GM13977 (cell line): ENCODE measurements around the gene EXOC2.
A peak's percentile ranks its signal among the peaks of the same experiment; 100 is the strongest.

Source experiments
- DNase-seq: peaks from one replicate; pipeline ENCODE4 v3.0.0; 2012; ENCODE audit warnings: low spot score
- in situ Hi-C: fragments of 300-500 bp; cut with MboI; formaldehyde crosslinking; loops from one replicate; pipeline ENCODE4 v1.12.0; 2022; ENCODE audit warnings: low sequenced_read_pairs, low pct_unique_long_range_greater_than_20kb, mixed read lengths, inconsistent platforms; ENCODE audit not compliant: unreplicated experiment
- TF ChIP-seq, protein P1 (sequence below): IDR thresholded peaks from 2 replicates; pipeline ENCODE4 v1.5.1; 2012; ENCODE audit warnings: mild to moderate bottlenecking, control low read depth; ENCODE audit not compliant: insufficient read depth; ENCODE audit errors: extremely low read depth, missing control alignments

EXOC2 gene

DNA sequence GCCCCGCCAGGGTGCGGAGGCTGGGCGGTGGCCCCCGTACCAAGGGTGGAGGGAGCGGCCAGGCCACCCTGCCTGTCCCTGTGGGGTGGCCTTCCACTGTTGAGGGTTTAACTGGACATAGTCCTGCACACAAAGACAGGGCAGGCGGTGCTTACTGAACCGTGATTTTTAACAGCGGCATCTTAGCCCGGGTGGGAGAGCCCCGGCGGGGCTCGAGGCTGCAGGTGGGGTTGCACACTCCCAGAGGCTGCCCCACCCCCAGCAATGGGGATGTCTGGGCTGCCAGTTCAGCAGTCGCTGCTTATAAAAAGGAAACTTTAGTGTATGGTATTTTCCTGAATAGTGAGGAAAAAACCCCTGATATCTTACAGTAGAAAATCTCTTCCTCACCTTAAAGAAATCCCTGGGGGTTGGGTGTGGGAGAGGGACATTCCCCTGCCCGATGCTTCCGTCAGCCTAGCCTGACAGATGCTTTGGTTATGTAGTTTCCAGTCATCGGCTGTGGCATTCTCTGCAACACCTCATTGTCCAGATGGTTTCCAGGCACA, 222.0 kb downstream of the EXOC2 start:
- in situ Hi-C loops = no loop called here
- DNase-seq = peak; percentile 67
- TF ChIP-seq, protein P1, sequence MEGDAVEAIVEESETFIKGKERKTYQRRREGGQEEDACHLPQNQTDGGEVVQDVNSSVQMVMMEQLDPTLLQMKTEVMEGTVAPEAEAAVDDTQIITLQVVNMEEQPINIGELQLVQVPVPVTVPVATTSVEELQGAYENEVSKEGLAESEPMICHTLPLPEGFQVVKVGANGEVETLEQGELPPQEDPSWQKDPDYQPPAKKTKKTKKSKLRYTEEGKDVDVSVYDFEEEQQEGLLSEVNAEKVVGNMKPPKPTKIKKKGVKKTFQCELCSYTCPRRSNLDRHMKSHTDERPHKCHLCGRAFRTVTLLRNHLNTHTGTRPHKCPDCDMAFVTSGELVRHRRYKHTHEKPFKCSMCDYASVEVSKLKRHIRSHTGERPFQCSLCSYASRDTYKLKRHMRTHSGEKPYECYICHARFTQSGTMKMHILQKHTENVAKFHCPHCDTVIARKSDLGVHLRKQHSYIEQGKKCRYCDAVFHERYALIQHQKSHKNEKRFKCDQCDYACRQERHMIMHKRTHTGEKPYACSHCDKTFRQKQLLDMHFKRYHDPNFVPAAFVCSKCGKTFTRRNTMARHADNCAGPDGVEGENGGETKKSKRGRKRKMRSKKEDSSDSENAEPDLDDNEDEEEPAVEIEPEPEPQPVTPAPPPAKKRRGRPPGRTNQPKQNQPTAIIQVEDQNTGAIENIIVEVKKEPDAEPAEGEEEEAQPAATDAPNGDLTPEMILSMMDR = no peak

DNA sequence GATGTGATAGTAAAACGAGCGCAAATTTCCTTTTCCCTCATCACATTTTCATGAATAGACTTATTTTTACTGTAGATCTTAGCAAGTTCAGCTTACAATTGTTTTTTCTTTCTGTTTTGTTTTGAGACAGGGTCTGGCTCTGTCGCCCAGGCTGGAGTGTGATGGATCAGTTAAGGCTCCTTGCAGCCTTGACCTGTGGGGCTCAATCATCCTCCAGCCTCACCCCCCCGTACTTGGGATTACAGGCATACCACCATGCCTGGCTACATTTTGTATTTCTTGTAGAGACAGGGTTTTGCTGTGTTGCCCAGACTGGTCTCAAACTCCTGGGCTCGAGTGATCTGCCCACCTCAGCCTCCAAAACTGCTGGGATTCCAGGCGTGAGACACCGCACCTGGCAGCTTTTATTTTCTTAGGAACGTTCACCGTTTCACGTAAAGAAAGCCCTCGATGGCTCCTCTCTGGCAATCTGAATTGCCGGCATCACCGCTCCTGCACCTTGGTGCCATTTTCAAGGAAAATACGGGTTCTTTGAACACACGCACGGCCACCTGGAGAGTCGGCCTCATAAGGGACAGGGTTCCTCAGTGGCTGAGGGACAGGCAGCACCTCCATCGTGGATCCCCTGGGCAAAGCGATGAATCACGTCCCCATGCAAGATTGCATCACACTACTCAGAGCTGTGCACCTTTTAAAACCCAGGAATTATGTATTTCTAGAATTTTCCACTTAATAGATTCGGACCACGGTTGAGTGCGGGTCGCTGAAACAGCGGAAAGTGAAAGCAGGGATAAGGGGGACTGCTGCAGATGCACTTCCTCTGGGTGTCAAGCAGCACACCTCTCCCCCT, 222.7 kb downstream of the EXOC2 start:
- DNase-seq = no peak
- in situ Hi-C loops = no loop called here
- TF ChIP-seq, protein P1 = no peak

DNA sequence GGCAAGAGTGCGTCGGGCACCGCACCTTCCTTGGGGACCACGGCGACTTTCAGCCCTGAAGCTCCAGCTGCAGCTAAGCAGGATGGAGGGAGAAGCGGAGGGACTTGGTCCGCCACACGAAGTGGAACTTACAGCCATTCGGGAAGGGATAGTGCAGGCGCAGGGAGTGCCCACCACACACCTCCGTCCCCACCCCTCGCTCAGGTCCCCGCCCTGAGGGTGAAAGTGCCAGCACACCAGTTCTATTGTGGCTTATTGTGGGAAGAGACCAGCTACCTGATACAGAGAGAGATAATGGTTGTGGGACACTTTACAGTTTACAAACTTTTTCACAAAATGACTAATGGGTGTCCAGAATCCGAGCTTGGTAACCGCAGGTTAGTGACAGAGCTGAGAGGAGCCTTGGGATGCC, 225.3 kb downstream of the EXOC2 start:
- TF ChIP-seq, protein P1 = no peak
- in situ Hi-C loops = no loop called here
- DNase-seq = no peak

DNA sequence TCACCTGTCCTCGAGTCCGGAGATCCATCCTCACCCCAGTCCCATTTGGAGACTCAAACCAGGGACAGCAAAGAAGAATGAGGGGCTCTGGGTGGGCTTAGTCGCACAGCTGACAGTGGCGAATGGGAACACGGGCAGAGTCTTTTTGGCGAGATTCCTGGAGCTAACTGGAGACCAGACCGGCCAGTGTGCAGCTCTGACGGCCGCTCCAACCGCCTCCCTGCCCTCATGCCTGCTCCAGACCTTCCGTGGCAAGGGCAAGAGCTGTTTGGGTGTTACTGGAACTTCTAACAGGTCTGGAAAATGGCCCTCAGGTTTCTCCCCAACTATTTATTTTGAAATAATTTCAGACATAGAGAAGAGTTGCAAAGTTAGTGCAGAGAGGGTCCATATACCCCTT, 225.8 kb downstream of the EXOC2 start:
- TF ChIP-seq, protein P1 = no peak
- in situ Hi-C loops = no loop called here
- DNase-seq = no peak

DNA sequence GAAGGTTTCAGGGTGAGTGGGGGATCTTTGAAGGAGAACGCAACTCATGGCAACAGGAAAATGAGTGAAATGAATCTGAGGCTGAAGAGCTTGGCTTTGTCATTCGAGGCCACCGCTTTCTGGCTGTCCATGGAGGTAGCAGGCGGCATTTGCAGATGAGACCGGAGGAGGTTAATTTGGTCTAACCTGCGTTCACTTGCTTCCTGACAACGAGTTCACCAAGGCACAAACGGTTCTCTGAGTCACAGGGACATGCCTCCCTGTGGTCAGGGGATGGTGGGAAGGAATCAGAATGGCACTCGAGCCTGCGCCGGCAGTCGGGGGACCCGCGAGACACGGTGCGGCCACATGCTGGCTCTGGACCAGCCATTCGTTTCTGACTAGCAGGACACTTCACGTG, 226.4 kb downstream of the EXOC2 start:
- in situ Hi-C loops = no loop called here
- TF ChIP-seq, protein P1 = no peak
- DNase-seq = no peak

DNA sequence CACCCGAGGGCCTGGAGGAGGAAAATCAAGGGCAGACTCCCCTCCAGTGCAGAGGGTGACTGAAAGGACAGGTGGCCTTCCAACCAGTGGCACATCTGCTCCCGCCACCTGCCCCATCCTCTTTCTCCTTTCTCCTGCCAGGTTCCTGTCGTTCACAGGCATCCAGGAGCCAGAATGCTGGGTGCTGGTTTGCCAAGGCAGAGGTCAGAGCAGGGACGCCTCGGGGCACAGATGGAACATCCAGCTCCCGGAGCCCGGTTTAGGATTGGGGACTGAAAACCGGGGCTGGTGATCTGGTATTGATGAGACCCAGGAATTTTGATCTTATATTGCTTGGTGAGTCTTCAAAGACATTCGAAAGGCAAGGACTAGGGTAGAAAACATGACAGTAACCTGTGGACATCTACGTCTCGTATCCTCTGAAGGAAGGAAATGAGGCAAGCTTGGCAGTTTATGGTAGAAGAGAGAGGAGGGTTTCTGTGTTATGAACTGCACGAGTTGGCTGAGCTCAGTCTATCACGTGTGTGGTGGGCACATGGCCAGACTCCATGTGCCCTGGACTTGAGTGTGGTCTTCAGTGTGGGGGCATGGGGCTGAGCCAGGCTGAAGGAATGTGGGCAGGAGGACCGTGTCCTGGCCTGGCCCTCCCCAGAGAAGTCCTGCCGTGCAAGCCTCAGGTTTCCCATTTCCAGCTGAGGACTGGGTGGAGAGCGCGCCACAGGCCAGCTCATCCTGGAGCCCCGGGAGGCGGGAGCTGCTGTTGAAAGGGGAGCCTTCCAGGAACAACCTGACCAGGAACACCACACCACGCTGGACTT, 227.2 kb downstream of the EXOC2 start:
- in situ Hi-C loops = no loop called here
- DNase-seq = no peak
- TF ChIP-seq, protein P1 = no peak
